H9 (cell line): ENCODE results near the gene RANBP9. TPM values are rescaled to one million over a fixed set of nuclear protein-coding genes. Genes with fewer than 3 reads are reported as not detected.

ENCODE experiments used
- DNase-seq: peaks from one replicate; pipeline ENCODE4 v3.0.0-alpha.2; 2017
- H2AFZ ChIP-seq: one replicate; pipeline ENCODE4 v1.6.1; 2013; ENCODE audit warnings: mild to moderate bottlenecking, low read length, control low read depth, moderate library complexity
- H2AK5ac ChIP-seq: 2 replicates; pipeline ENCODE4 v1.6.1; 2013; ENCODE audit warnings: low read length, control low read depth, mixed read lengths; ENCODE audit not compliant: insufficient read length
- H2BK120ac ChIP-seq: one replicate; pipeline ENCODE4 v1.6.1; 2013; ENCODE audit warnings: low read depth, mild to moderate bottlenecking, low read length, control low read depth, inconsistent platforms; ENCODE audit not compliant: poor library complexity, severe bottlenecking
- H2BK12ac ChIP-seq: 2 replicates; pipeline ENCODE4 v1.6.1; 2013; ENCODE audit warnings: low read length, control low read depth, mixed read lengths, low read depth; ENCODE audit not compliant: insufficient read length
- H2BK15ac ChIP-seq: 2 replicates; pipeline ENCODE4 v1.6.1; 2013; ENCODE audit warnings: low read depth, low read length, control low read depth
- H2BK20ac ChIP-seq: one replicate; pipeline ENCODE4 v1.6.1; 2013; ENCODE audit warnings: low read depth, mild to moderate bottlenecking, low read length, control low read depth, inconsistent platforms; ENCODE audit not compliant: poor library complexity, severe bottlenecking
- H2BK5ac ChIP-seq: 2 replicates; pipeline ENCODE4 v1.6.1; 2013; ENCODE audit warnings: low read length, control low read depth, mixed read lengths; ENCODE audit not compliant: insufficient read length
- H3K14ac ChIP-seq: 2 replicates; pipeline ENCODE4 v1.6.1; 2013; ENCODE audit warnings: low read length, control low read depth; ENCODE audit not compliant: insufficient read depth
- H3K18ac ChIP-seq: 2 replicates; pipeline ENCODE4 v1.6.1; 2013; ENCODE audit warnings: low read depth, mild to moderate bottlenecking, mixed read lengths, low read length, control low read depth; ENCODE audit not compliant: insufficient read length
- H3K23ac ChIP-seq: 2 replicates; pipeline ENCODE4 v1.6.1; 2013; ENCODE audit warnings: low read length, control low read depth, mixed read lengths, low read depth; ENCODE audit not compliant: insufficient read length
- H3K23me2 ChIP-seq: 2 replicates; pipeline ENCODE4 v1.6.1; 2013; ENCODE audit warnings: low read depth, mild to moderate bottlenecking, mixed read lengths, low read length, control low read depth; ENCODE audit not compliant: insufficient read length, poor library complexity, severe bottlenecking
- H3K27ac ChIP-seq: 2 replicates; pipeline ENCODE4 v1.5.1; 2013; ENCODE audit warnings: low read length, control low read depth, mixed read lengths, low read depth; ENCODE audit not compliant: insufficient read length
- H3K27me3 ChIP-seq: 2 replicates; pipeline ENCODE4 v1.6.1; 2013; ENCODE audit warnings: low read length, control low read depth, inconsistent platforms; ENCODE audit not compliant: insufficient read depth
- H3K4ac ChIP-seq: 2 replicates; pipeline ENCODE4 v1.6.1; 2013; ENCODE audit warnings: low read depth, mild to moderate bottlenecking, control low read depth, inconsistent platforms, low read length, moderate library complexity
- H3K4me1 ChIP-seq: 2 replicates; pipeline ENCODE4 v1.6.1; 2013; ENCODE audit warnings: low read length, control low read depth, inconsistent platforms; ENCODE audit not compliant: insufficient read depth
- H3K4me2 ChIP-seq: 2 replicates; pipeline ENCODE4 v1.6.1; 2013; ENCODE audit warnings: low read length, control low read depth, mixed read lengths; ENCODE audit not compliant: insufficient read length, insufficient read depth
- H3K56ac ChIP-seq: 2 replicates; pipeline ENCODE4 v1.6.1; 2013; ENCODE audit warnings: low read depth, mild to moderate bottlenecking, mixed read lengths, low read length, control low read depth; ENCODE audit not compliant: insufficient read length
- H3K79me1 ChIP-seq: 2 replicates; pipeline ENCODE4 v1.6.1; 2013; ENCODE audit warnings: low read depth, mild to moderate bottlenecking, moderate library complexity, low read length, control low read depth, inconsistent platforms; ENCODE audit not compliant: insufficient read depth, poor library complexity, severe bottlenecking
- H3K79me2 ChIP-seq: 2 replicates; pipeline ENCODE4 v1.6.1; 2013; ENCODE audit warnings: low read length, control low read depth, inconsistent platforms; ENCODE audit not compliant: insufficient read depth
- H3K9ac ChIP-seq: 2 replicates; pipeline ENCODE4 v1.6.1; 2013; ENCODE audit warnings: low read length, control low read depth, mixed read lengths; ENCODE audit not compliant: insufficient read length; ENCODE audit errors: extremely low read depth
- H3K9me3 ChIP-seq: one replicate; pipeline ENCODE4 v1.6.1; 2013; ENCODE audit warnings: low read depth, low read length, inconsistent platforms; ENCODE audit not compliant: control insufficient read depth
- H3T11ph ChIP-seq: one replicate; pipeline ENCODE4 v1.6.1; 2013; ENCODE audit warnings: mild to moderate bottlenecking, low read length, control low read depth, inconsistent platforms
- H4K20me1 ChIP-seq: one replicate; pipeline ENCODE4 v1.6.1; 2013; ENCODE audit not compliant: control insufficient read depth, insufficient read length, insufficient read depth
- H4K5ac ChIP-seq: 2 replicates; pipeline ENCODE4 v1.6.1; 2013; ENCODE audit warnings: low read depth, mild to moderate bottlenecking, mixed read lengths, low read length, control low read depth; ENCODE audit not compliant: insufficient read length
- H4K8ac ChIP-seq: replicated peaks from 2 replicates; pipeline ENCODE4 v1.6.1; 2013; ENCODE audit warnings: low read length, control low read depth, mixed read lengths, low read depth; ENCODE audit not compliant: insufficient read length
- H4K91ac ChIP-seq: 2 replicates; pipeline ENCODE4 v1.6.1; 2013; ENCODE audit warnings: low read depth, mild to moderate bottlenecking, moderate library complexity, mixed read lengths, low read length, control low read depth; ENCODE audit not compliant: insufficient read length
- H3K27ac Mint-ChIP-seq, 3 experiments: 2 replicates in 2 of 3; 3 replicates in 1 of 3; pipeline ENCODE4 v1.8.0; 2020 to 2021; ENCODE audit warnings: mixed read lengths in 3 of 3, mild to moderate bottlenecking in 1 of 3, moderate library complexity in 1 of 3
- H3K27me3 Mint-ChIP-seq: 2 replicates; pipeline ENCODE4 v1.8.0; 2021; ENCODE audit warnings: low read depth, mild to moderate bottlenecking, moderate library complexity, mixed read lengths
- H3K36me3 Mint-ChIP-seq, 3 experiments: 2 replicates in 2 of 3; 3 replicates in 1 of 3; pipeline ENCODE4 v1.8.0; 2020 to 2021; ENCODE audit warnings: low read depth in 3 of 3, mixed read lengths in 3 of 3; ENCODE audit not compliant: insufficient read depth in 1 of 3
- H3K4me1 Mint-ChIP-seq, 2 experiments: 2 replicates each; pipeline ENCODE4 v1.8.0; 2020; ENCODE audit warnings: mixed read lengths in 2 of 2
- H3K4me3 Mint-ChIP-seq, 2 experiments: 2 replicates in 1 of 2; 3 replicates in 1 of 2; pipeline ENCODE4 v1.8.0; 2020 to 2021; ENCODE audit warnings: mild to moderate bottlenecking in 2 of 2, mixed read lengths in 2 of 2, moderate library complexity in 1 of 2
- H3K9me3 Mint-ChIP-seq, 2 experiments: 2 replicates in 1 of 2; 3 replicates in 1 of 2; pipeline ENCODE4 v1.8.0; 2020; ENCODE audit warnings: mild to moderate bottlenecking in 2 of 2, mixed read lengths in 2 of 2, moderate library complexity in 1 of 2
- CTCF ChIP-seq: fragments of 200-600 bp; sonication (generic); conservative IDR thresholded peaks from 3 replicates; pipeline ENCODE4 v1.8.0; 2021; ENCODE audit warnings: antibody characterized with exemption, mild to moderate bottlenecking
- WGBS: extraction: QIAGEN DNeasy Blood & Tissue Kit; methylation state at CpG from one replicate; pipeline ENCODE4 v1.1.7; 2013; ENCODE audit warnings: missing lambda C conversion rate, low lambda C conversion rate, mixed read lengths; ENCODE audit not compliant: insufficient read length; ENCODE audit errors: extremely low coverage; 5-methylcytosine and 5-hydroxymethylcytosine counted together
- total RNA-seq: library from RNA; stranded (reverse); gene quantifications from 2 replicates; pipeline ENCODE4 v1.2.1, GENCODE V29; 2021

RANBP9 gene
- total RNA-seq, 1 experiment from 2014 or later, result 37.2 TPM

- Histone ChIP-seq H2AK5ac (no peak overlapping the region), H3K79me2 (no peaks in the 10 kb centered on the region), H2AFZ (no peak overlapping the region), H3K4me2 (no peak overlapping the region), H2BK120ac (no peak overlapping the region), H3K14ac (no peak overlapping the region), H3K23ac (no peak overlapping the region), H2BK12ac (no peak overlapping the region), H3K4ac (no peak overlapping the region), H4K8ac (no peak overlapping the region), H4K91ac (no peak overlapping the region), H2BK20ac (no peak overlapping the region), H3K9ac (no peak overlapping the region), H4K5ac (no peak overlapping the region), H4K20me1 (no peaks in the 10 kb centered on the region), H2BK15ac (no peak overlapping the region), H3K27ac (no peak overlapping the region), H3K9me3 (no peaks in the 10 kb centered on the region), H3K4me1 (no peaks in the 10 kb centered on the region), H3T11ph (no peak overlapping the region), H3K27me3 (no peaks in the 10 kb centered on the region), H2BK5ac (no peak overlapping the region), H3K79me1 (no peaks in the 10 kb centered on the region), H3K18ac (no peak overlapping the region), H3K23me2 (no peaks in the 10 kb centered on the region), H3K56ac (no peak overlapping the region)
- peaks cover 0 to 4% (median 0%) of the 10 kb centered on the region in 3 experiments; a peak in 1 of 7 replicates for H3K36me3 Mint-ChIP-seq
- H3K4me1 Mint-ChIP-seq, result no peaks in the 10 kb centered on the region
- no CpG with 5 or more reads among the region's 5 CpGs for WGBS
- H3K9me3 Mint-ChIP-seq, result peaks cover 2 to 3% of the 10 kb centered on the region in 2 experiments; a peak in 2 of 5 replicates
- H3K27ac Mint-ChIP-seq, result no peak overlapping the region
- H3K27me3 Mint-ChIP-seq, result peaks cover 1% of the 10 kb centered on the region
- DNase-seq, result no peak
- TF ChIP-seq CTCF, result no peak
- no peak overlapping the region for H3K4me3 Mint-ChIP-seq
Observed at GRCh38 chr6:13722880-13723279, 11.2 kb upstream of the RANBP9 start.
